GM10266 (cell line): ENCODE data around the gene LRRC61.
"Not testable (repeated sequence)": the region's sequence is repeated elsewhere in the genome, so short reads cannot be mapped to it uniquely, and the experiment has no call there.

Source experiments
- DNase-seq: peaks from one replicate; pipeline ENCODE4 v3.0.0; 2012; ENCODE audit errors: extremely low spot score
- TF ChIP-seq, protein P1 (sequence below): IDR thresholded peaks from 2 replicates; pipeline ENCODE4 v1.5.1; 2012; ENCODE audit warnings: mild to moderate bottlenecking, low read depth; ENCODE audit not compliant: control insufficient read depth, insufficient read depth; ENCODE audit errors: missing control alignments

LRRC61 gene

DNA sequence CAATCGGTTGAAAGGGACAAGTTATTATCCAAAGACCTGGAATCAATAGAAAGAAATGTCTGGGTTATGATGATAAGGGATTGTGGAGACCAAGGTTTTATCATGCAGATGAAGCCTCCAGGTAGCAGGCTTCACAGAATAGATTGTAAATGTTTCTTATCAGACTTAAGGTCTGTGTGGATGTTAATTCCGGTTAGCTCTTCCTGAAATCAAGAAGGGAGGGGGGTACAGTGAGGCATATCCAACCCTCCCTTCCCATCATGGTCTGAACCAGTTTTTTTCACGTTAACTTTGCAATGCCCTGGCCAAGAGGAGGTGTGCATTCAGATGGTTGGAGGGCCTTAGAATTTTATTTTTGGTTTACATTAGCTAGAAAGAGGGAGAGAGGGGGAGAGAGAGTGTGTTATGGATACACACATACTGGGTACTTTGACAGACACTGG lies 9.8 kb upstream of the LRRC61 start:
- TF ChIP-seq, protein P1, sequence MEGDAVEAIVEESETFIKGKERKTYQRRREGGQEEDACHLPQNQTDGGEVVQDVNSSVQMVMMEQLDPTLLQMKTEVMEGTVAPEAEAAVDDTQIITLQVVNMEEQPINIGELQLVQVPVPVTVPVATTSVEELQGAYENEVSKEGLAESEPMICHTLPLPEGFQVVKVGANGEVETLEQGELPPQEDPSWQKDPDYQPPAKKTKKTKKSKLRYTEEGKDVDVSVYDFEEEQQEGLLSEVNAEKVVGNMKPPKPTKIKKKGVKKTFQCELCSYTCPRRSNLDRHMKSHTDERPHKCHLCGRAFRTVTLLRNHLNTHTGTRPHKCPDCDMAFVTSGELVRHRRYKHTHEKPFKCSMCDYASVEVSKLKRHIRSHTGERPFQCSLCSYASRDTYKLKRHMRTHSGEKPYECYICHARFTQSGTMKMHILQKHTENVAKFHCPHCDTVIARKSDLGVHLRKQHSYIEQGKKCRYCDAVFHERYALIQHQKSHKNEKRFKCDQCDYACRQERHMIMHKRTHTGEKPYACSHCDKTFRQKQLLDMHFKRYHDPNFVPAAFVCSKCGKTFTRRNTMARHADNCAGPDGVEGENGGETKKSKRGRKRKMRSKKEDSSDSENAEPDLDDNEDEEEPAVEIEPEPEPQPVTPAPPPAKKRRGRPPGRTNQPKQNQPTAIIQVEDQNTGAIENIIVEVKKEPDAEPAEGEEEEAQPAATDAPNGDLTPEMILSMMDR = no peak
- no peak for DNase-seq

DNA sequence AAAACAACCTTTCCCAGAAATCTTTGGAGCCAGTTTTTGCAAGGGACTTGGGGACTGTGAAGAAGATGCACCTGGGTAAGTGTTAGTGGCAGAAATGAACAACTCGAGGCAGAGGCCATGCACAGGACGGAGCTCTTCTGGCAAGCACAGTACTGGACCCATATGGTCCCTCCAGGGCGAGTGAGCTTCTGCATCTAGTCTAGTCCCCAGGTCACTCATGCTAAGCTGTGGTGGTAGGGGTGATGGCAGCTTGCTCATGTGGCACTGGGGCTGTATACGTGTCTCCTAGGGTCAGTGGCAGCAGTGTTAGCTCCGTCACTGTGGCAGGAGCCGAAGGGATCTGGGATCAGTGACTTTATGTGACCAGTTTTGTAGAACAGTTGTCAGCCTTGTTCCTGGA lies 9.3 kb upstream of the LRRC61 start:
- TF ChIP-seq, protein P1 = no peak
- DNase-seq = no peak

DNA sequence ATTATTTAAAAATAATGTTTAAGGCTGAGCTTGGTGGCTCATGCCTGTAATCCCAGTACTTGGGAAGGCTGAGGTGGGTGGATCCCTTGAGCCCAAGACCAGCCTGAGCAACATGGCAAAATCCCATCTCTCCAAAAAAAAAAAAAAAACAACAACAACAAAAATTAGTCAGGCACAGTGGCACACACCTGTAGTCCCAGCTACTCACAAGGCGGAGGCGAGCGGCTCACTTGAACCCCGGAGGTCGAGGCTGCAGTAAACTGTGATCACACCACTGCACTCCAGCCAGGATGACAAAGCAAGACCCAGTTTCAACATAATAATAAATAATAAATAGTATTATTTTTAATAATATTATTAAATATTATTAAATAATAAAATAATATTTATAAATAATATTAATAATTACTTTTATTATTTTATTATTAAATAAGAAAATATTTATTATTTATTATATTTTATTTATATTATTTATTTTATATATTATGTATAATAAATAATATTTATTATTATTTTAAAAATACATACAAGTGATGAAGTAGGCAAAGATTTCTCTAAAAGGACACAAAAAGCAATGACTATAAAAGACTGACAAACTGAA lies 8.4 kb upstream of the LRRC61 start:
- TF ChIP-seq, protein P1 = no peak

DNA sequence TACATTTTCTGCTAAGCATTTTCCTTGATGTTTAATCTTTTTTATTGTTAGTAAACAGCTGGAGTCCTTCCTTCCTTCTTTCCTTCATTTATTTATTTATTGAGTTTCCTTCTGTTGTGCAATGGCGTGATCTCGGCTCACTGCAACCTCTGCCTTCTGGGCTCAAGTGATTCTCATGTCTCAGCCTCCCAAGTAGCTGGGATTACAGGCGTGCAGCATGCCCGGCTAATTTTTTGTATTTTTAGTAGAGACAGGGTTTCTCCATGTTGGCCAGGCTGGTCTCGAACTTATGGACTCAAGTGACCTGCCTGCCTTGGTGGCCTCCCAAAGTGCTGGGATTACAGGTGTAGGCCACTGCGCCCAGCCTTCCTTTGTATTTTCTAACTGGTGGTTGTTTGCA lies 6.2 kb upstream of the LRRC61 start:
- DNase-seq = not testable (repeated sequence)

More for the DNA sequence above, 8.4 kb upstream of the LRRC61 start:
- DNase-seq = no peak

DNA sequence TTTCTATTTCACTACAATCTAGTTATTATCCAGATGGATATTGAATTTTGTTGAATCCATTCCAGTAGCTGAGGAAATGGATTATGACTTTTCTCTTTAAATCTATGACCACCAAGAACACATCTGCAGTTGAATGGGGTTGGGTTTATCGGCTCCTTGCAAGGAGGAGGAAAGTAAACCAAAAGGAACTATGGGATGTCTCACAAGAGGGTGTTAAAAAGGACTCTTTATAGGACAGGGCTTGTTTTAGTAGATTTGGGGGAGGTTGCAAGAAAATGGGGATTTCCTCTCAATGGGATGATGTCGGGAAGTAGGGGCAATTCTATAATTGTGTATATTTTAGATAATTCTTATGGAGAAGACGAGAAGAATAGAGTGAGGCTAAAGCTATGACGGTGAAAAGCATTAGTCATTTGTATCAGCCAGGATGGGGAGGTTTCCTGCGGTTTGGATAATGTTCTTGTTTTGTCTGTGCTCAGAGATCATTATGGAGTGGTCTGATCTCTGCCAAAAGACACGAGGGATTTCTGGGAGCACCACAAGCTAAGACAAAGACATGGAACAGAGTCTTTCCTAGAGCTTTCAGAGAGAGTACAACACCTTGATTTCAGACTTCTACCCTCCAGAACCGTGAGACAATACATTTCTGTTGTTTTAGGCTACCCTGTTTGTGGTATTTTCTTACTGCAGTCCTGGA lies 5.3 kb upstream of the LRRC61 start:
- TF ChIP-seq, protein P1 = no peak
- no peak for DNase-seq

DNA sequence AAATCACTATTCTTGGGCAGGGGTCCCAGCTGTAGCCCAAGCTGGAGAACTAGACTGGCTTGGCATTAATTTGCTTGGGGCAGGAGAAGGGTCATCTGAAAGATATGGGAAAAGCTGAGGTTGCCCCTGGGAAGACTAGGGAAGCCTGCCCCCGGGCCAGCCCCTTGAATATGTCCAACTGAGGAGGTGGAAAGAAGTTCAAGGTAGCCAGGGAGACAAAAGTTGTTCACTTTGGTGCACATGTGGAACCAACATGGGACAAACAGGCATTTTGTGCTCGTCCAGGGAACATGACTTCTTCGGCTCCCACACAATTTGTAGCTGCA lies 1.4 kb upstream of the LRRC61 start:
- no peak for DNase-seq
- TF ChIP-seq, protein P1 = no peak

DNA sequence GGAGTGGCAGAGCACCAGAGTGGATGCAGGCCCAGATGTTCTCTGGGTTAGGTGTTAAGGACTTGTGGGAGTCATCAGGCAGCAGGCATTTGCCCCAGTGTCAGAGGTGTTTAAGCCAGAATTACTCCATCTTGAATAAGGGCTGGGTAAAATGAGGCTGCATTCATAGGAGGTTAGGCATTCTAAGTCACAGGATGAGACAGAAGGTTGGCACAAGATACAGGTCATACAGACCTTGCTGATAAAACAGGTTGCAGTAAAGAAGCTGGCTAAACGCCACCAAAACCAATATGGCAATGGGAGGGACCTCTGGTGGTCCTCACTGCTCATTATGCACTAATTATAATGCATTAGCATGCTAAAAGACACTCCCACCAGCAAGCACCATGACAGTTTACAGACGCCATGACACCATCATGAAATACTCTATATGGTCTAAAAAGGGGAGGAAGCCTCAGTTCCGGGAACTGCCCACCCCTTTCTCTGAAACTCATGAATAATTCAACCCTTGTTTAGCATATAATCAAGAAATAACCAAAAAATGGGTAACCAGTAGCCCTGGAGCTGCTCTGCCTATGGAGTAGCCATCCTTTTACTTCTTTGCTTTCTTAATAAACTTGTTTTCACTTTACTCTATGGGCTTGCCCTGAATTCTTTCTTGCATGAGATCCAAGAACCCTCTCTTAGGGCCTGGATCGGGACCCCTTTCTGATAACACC lies 882 bp upstream of the LRRC61 start:
- TF ChIP-seq, protein P1 = no peak
- peak; percentile 25 for DNase-seq
